Measurements from ENCODE around the gene HNRNPDL.
"Not testable (repeated sequence)": the region's sequence is repeated elsewhere in the genome, so short reads cannot be mapped to it uniquely, and the experiment has no call there.

Gene HNRNPDL

DNA sequence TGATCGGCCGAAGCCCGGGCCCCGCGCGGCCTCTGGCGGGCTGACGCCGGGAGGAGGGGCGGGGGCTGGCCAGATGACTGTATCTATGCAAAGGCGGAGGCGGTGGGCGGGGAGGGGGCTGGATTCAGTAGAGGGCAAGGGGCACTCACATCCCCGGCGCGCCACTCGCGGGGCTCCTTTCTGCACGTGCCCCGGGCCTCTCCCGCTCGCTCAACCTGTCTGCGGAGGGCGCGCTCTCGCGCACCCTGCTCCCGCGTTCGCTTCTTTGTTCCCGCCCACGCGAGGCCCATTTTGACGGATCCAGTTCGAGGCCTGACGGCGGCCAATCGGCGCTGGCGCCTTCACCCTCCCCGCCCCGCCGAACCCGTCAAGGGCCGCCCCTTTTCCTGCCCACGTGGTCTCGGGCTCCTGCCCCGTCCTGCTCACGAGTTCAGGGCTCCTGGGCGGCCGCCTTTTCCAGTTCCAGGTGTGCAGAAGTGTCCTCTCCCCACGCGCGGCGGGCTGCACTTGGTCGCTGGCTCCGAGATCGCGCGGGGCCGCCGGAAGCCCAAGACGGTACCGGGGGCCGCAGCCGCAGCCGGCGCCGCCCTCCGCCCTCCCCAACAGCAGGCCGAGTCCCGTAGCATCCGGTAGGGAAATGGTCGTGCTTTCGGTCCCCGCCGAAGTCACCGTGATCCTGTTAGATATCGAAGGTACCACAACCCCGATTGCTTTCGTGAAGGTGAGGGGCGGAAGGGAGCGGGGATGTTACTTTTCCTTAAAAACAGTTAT is at the start of gene HNRNPDL, which contains the start of gene ENOPH1:
Gene HNRNPDL, minus strand, starts transcription at position 270 of the 771 bp plus-strand sequence. CDS start 772 bp downstream, outside the sequence.
Gene ENOPH1, plus strand, starts transcription at position 398 of the 771 bp plus-strand sequence. Its CDS starts 240 bp downstream, at position 638.
- in situ Hi-C loops (cut with HindIII; ENCODE audit: low sequenced_read_pairs), result no loop called here

DNA sequence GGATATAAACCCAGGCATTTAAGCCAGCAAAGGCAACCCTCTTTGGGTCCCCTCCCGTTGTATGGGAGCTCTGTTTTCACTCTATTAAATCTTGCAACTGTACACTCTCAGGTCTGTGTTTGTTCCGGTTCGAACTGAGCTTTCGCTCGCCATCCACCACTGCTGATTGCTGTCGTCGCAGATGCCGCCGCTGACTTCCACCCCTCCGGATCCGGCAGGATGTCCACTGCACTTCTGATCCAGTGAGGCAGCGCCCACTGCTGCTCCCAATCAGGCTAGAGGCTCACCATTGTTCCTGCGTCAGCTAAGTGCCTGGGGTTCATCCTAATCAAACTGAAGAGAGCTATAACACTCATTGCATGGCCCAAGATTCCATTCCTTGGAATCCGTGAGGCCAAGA is 49.3 kb upstream of the HNRNPDL start:
- in situ Hi-C loops (cut with HindIII; ENCODE audit: low sequenced_read_pairs), result no loop called here

DNA sequence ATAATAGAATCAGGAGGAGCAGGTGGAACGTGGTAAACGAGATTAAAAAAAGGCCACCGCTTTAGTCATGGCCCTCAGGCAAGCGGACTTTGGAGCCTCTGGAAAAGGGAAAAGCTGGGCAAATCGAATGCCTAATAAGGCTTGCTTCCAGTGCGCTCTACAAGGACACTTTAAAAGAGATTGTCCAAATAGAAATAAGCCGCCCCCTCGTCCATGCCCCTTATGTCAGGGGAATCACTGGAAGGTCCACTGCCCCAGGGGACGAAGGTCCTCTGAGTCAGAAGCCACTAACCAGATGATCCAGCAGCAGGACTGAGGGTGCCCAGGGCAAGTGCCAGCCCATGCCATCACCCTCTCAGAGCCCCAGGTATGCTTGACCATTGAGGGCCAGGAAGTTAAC is 47.2 kb upstream of the HNRNPDL start:
- in situ Hi-C loops (cut with HindIII; ENCODE audit: low sequenced_read_pairs), result not testable (repeated sequence)

DNA sequence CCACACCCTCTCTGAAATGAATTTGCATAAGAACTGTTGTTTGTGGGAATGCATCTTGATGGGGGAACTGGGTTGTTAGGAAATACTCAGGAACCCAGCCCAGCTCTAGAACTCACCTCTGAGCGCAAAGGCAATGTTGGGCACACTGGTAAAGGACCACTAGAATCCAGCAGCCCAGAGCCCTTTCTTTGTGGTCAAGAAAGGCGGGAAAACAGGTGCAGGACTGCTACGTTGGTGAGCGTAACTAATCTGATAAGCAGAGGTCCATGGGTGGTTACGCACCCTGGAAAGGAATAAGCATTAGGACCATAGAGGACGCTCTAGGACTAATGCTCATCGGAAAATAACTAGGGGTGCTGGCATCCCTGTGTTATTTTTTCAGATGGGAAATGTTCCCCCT is 45.7 kb upstream of the HNRNPDL start:
- in situ Hi-C loops (cut with HindIII; ENCODE audit: low sequenced_read_pairs), result not testable (repeated sequence)

DNA sequence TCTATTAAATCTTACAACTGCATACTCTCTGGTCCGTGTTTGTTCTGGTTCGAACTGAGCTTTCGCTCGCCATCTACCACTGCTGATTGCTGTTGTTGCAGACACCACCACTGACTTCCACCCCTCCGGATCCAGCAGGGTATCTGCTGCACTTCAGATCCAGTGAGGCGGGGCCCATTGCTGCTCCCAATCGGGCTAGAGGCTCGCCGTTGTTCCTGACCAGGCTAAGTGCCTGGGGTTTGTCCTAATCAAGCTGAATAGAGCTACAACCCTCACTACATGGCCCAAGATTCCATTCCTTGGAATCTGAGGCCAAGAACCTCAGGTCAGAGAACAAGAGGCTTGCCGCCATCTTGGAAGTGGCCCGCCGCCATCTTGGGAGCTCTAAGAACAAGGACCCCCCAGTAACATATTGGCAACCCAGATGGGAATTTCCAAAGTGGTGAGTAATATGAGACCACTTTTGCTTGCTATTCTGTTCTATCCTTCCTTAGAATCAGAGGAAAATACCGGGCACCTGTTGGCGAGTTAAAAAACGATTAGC is 43.4 kb upstream of the HNRNPDL start:
- in situ Hi-C loops (cut with HindIII; ENCODE audit: low sequenced_read_pairs), result no loop called here

DNA sequence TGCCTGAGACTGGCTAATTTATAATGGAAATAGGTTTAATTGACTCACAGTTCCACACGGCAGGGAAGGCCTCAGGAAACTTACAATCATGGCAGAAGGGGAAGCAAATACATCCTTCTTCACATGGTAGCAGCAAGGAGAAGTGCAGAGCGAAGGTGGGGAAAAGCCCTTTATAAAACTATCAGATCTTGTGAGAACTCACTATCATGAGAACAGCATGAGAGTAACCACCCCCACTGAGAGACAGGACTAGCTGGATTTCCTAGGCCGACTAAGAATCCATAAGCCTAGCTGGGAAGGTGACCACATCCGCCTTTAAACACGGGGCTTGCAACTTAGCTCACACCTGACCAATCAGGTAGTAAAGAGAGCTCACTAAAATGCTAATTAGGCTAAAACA is 42.8 kb upstream of the HNRNPDL start:
- in situ Hi-C loops (cut with HindIII; ENCODE audit: low sequenced_read_pairs), result not testable (repeated sequence)

DNA sequence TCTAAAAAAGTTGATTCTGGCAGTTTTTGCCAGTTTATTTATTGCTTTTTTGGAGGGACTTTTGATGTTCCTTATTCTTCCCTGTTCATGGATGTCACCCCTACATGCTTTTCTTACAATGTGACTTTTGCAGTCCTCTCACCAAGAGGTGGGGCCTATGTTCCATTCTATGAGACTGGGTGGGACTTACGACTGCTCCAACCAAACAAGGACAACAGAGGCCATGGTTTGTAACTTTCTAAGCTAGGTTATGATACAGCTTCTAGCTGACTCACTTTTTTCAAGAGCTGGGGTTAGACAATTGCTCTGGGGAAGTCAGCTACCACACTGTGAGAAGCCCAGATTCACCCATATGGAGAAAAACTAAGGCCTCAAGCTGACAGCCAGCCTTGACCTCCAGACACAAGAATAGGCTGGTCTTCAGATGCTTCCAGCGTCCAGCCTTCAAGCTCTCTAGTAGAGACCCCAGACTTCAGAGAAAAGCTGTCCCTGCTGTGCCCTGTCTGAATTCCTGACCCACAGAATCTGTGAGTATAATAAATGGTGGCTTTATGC is 39.6 kb upstream of the HNRNPDL start:
- in situ Hi-C loops (cut with HindIII; ENCODE audit: low sequenced_read_pairs), result no loop called here

DNA sequence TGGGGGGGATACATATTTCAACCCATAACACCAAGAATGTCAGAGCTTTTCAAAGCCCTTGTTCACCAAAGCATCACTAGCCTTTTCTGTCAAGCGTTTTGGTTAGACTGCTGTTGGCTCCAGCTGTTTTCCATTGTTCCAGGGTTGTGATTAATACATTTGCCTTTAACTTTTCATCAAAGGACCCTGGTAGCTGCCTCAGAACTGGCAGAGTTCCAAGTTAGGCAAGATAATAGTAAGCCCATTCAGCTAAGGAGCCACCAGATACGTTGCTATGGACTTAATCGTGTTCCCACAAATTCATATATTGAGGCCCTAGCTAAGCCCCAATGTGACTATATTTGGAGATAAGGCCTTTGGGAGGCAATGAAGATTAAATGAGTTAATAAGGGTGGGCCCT is 37.2 kb upstream of the HNRNPDL start:
- in situ Hi-C loops (cut with HindIII; ENCODE audit: low sequenced_read_pairs), result no loop called here

DNA sequence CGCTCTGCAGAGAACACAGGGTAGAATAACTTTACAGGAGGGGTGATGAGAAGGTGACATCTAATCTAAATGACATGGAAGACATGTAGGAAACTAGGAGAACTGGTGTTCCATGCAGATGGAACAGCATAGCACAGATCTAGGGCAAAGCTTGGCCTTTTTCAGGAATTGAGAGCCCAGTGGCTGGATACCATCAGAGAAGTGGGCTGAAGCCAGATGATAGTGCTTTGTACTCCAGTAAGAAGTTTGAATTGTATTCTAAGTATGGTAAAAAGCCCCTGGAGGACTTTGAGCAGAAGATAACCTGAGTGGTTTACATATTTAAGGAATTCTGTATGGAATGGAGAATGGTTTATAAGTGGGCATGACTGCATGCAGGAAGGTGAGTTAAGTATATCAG is 33.0 kb upstream of the HNRNPDL start:
- in situ Hi-C loops (cut with HindIII; ENCODE audit: low sequenced_read_pairs), result no loop called here

DNA sequence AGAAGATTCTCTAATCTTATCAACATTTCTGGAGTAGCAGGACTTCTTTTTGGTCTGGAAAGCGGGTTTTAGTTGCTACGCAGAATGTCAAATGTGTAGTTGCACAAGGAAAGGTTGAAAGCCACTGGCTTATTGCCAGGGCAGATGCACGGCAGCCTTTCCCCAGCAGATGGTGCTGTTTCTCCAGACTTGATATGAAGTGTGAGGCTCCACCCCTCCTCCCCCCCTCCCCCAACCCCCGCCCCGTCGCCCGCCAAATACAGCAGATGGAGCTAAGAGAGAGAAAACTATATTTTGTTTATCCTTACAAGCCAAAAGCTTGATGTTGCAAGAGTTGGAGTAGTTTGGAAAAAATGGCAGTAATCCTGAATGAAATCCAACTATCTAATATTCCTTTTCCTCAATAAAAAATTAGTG is 32.2 kb upstream of the HNRNPDL start:
- in situ Hi-C loops (cut with HindIII; ENCODE audit: low sequenced_read_pairs), result no loop called here

DNA sequence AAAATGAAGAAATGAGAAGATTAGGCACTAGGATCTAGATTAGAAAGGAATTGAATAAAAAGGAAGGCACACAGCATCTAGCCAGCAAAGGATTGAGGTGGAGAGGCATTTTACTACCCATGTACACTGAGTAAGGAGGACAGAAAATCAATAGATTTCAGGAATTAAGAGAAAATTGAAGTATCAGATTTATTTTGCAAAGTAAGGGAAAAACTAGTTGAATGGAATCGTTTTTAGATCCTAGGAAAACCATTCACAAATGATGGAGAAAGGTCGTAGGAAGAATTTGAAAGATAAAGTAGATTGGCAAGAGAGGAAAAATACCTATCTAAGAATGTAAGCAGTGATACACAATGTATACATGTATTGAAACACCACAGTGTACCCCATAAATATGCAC is 31.4 kb upstream of the HNRNPDL start:
- in situ Hi-C loops (cut with HindIII; ENCODE audit: low sequenced_read_pairs), result no loop called here

DNA sequence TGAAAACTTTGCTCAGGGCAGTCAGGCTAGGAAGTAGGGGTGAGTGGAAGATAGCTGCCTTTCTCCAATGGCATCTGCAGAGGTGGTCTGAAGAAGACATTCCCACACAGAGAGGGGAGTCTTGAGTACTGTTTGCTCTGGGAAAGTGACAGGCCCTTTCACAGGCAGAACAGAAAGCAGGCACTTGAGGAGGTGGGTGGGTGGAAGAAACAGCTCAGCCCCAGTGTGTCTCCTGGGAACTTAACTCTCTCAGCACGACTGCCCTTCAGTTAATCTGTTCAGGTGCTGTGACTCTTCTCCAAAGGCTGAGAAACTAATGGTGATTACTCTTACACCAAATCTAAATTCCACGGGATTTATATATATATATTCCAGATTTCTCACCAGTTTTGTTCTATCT is 28.5 kb upstream of the HNRNPDL start:
- in situ Hi-C loops (cut with HindIII; ENCODE audit: low sequenced_read_pairs), result no loop called here

DNA sequence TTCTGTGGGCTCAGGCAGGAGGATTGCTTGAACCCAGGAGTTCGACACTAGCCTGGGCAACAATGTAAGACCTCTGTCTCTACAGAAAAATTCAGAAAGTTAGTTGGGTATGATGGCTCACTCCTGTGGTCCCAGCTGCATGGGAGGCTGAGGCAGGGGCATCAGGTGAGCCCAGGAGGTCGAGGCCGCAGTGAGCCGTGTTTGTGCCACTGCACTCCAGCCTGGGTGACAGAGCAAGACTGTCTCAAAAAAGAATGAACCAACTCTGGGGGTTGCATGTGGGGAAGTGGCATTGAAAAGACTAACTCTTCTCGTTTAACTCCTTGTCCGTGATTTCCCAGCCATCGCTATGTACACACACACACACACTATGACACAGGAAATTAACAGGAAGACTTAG is 27.0 kb upstream of the HNRNPDL start:
- in situ Hi-C loops (cut with HindIII; ENCODE audit: low sequenced_read_pairs), result no loop called here

DNA sequence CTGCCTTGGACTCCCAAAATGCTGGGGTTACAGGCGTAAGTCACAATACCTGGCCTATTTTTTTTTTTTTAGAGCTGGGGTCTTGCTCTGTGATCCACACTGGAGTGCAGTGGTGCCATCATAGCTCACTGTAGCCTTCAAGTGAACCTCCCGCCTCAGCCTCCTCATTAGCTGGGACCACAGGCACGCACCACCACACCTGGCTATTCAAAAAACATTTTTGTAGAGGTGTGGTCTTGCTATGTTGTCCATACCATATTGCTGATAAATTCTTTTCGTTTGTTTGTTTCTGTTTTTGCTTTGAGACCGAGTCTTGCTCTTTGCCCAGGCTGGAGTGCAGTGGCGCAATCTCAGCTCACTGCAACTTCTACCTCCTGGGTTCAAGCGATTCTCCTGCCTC is 21.8 kb upstream of the HNRNPDL start:
- in situ Hi-C loops (cut with HindIII; ENCODE audit: low sequenced_read_pairs), result no loop called here

DNA sequence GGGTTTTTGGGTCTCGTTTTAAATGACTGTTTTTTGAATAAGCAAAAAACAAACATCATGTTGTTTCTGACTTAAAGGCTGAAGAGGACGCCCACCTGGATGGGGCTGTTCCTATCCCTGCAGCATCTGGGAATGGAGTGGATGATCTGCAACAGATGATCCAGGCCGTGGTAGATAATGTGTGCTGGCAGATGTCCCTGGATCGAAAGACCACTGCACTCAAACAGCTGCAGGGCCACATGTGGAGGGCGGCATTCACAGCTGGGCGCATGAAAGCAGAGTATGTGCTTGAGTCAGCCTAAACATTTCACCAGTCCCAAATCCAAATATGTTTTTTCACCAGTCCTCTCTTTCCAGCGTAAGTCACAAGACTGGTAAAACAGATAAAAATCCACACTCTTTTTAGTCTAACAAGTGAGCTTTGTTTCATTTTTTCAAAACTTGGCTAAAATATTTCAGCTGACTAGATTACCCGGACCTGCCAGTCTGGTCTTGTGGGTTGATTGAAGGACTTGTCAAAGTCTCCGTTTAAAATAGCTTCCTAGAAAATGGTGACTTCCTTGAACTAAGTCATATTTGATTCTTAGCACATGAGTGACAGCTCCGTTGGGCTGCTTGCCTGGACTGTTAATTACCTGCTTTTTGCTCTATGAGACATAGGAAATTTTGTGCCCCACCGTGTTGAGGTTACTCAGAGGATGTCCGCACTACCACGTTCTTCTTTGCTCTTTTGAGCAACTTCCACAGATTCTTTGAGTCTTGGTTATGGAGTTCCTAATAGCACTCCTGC is 20.9 kb upstream of the HNRNPDL start:
- in situ Hi-C loops (cut with HindIII; ENCODE audit: low sequenced_read_pairs), result no loop called here

DNA sequence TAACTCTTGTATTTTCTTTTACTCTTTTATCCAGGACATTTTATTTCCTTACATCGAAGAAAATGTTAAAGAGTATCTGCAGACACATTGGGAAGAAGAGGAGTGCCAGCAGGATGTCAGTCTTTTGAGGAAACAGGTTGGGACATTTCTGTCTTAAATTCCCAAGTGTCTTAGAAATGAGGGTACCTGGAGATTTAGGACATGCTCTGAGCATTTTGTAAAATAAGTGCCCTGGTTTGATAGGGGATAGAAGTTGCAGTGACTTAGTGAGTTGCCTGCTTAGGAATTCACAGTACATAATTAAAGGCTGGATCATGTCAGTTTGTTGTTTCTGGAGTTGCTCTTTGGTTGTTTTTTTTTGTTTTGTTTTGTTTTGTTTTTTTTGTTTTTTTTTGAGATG is 17.6 kb upstream of the HNRNPDL start:
- in situ Hi-C loops (cut with HindIII; ENCODE audit: low sequenced_read_pairs), result no loop called here

DNA sequence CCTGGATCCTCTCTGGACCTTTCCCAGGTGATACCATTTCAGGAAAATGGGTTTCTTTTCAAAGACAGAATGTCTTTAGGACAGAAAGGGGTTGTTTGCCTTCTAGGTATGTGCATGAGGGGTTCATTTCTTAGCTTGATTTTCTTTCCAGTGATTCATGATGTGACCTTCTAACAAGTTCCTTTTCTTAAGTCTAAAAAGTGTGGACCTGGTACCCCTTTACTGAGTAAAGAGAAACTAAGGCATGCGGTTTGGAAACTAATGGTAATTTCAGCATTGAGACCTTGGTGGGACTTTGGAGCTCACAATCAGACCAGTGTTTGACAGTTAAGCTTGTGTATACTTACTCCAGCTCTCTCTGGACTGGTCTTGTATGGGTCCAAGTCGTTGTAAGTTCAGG is 8.8 kb upstream of the HNRNPDL start:
- in situ Hi-C loops (cut with HindIII; ENCODE audit: low sequenced_read_pairs), result no loop called here

DNA sequence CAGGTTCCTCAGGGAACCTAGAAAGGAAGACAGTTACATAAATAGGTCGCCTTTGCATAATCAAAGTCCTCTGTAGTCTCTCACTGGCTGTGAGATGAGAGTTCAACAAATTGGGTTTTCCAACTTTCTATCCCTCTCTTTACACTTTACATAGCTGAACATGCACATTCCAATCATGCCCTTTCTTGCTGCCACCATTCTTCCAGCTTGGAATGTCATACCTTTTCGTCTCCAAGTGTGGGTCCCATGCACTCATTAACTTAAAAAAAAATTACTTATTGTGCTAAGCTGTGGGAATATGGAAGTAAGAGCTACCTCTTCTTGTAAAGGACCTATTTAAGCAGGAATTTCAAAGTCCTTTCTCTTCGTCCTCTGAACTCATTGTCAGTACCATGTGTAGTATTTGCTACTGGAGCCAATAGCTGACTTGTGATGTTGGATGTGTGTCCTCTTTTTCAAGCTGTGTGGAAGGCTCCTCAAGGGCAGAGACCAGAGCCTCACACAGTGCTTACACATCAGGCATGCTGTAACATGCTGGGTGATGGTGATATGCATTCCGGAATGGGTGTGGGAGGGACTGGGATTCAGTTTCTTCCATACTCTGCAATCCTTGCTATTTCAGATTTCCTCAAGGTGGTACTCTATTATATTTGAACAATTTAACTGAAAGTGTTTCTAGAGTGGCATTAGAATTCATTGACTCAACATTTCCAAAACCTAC is 7.2 kb upstream of the HNRNPDL start:
- in situ Hi-C loops (cut with HindIII; ENCODE audit: low sequenced_read_pairs), result no loop called here

DNA sequence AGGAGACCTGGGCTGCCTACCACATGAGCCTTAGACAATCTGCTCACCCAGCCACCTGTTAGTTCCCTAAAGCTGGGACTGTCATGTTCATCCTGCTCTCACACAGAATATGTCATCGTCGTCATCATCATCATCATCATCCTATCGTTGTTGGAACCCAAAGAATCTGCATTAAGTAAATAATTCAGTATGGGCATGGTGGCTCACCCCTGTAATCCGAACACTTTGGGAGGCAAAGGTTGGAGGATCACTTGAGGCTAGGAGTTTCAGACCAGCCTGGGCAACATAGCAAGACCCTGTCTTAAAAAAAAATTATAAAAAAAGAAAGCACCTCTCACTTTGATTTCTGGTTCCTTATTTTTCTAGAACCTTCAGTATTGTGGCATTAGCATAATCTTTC is 6.5 kb upstream of the HNRNPDL start:
- in situ Hi-C loops (cut with HindIII; ENCODE audit: low sequenced_read_pairs), result no loop called here

DNA sequence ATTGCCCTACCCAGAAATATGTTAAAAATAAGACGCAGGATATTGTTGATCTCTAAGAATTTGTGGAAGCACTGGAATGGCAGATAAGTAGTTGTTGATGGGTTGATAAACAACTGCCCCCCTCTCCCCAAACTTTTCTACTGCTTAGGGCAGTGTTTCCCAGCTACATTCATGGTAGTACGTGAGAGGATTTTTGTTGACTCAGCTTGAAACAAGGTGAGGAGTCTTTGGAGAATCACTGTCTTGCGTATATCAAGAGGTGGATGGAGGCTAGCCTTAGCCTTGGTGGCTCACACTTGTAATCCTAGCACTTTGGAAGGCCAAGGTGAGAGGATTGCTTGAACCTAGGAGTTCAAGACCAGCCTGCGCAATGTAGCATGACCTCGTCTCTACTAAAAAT is 5.9 kb upstream of the HNRNPDL start:
- in situ Hi-C loops (cut with HindIII; ENCODE audit: low sequenced_read_pairs), result no loop called here

DNA sequence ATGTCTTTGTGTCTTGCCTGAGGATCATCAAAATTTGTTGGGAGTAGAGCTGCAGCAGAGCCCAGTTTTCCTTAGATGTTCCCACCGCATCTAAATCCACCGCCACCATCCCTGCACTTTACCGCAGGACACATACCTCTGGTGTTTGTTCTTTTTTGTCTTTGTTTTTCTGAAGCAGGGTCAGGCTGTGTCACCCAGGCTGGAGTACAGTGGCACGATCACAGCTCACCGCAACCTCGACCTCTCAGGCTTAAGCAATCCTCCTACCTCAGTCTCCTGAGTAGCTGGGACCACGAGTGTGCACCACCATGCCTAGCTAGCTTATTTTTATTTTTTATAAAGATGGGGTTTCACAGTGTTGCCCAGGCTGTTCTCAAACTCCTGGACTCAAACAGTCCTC is 4.7 kb upstream of the HNRNPDL start:
- in situ Hi-C loops (cut with HindIII; ENCODE audit: low sequenced_read_pairs), result no loop called here

Measured in endothelial cell of hepatic sinusoid (primary cell).